ENCODE results near the gene CBFA2T3.
A peak's percentile ranks its signal among the peaks of the same experiment; 100 is the strongest.

GRCh38 chr16:88940862-88941817 lies 35.9 kb downstream of the CBFA2T3 start:
- no peak for TF ChIP-seq CTCF (IDR thresholded peaks at IDR 0.05; ENCODE audit: insufficient read depth, low read depth, low read length)
- TF ChIP-seq EZH2 (IDR thresholded peaks at IDR 0.05; ENCODE audit: insufficient read depth, low read length): peak; percentile 49

All from astrocyte (in vitro differentiated cells and primary cell).